ENCODE measurements around the gene MYO5B.
"Not testable (repeated sequence)": the region's sequence is repeated elsewhere in the genome, so short reads cannot be mapped to it uniquely, and the experiment has no call there.

Gene MYO5B

DNA sequence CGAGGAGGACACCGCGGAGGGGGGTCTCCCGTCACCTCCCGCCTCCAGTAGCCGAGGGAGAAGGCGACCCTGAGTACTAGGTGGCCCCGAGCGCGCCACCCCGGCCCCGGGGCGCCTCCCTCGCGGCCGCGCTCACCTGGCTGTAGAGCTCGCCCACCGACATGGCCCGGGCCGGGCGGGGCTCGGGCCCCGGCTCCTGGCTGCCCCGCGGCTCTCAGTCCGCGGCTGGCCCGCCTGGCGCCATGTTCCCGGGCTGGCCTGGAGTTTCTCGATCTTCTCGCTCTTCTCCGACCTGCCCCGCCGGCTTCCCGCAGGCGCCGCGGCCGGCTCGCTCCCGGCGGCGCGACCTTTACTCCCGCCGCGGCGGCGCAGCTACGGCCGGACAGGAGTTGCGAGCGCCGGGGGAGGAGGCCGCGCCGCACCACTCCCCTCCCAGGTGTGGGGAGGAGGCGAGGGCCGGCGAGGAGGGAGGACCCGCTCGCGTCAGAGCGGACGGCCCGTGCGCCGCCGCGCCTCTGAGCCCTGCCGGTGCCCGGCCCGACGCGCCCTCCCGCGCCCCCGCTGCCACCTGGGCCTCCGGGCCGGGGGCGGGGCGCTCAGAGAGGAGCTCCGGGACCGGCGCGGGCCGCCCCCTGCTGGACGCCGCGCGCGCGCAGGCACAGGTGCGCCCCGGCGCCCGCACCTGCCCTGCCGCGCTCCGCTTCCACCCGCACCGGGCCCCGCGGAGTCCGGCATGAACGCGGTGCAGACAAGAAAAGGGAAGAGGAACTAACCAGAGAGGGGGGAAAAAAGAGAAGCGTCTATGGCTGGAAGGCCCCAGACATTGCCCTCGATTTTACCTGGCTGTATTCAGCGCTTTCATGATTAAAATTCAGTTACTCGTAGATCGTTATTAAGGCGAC is at the start of gene MYO5B:
Gene MYO5B, minus strand, starts transcription at position 517 of the 902 bp plus-strand sequence. Its CDS starts 354 bp downstream, at position 163.
- DNase-seq (ENCODE audit: low read depth): peak; percentile 17

DNA sequence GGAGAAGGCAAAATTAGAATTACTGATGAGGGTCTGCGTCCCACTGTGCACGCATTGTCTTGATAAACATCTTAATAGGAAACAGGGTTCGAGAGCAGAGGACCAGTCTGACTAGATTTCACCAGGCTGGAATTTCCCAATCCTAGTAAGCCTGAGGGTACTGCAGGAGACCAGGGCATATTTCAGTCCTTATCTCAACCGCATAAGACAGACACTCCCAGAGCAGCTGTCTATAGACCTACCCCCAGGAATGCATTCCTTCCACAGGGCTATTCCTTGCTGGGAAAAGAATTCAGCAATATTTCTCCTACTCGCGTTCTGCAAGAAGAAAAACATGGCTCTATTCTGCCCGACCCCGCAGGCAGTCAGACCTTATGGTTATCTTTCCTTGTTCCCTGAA is 46.8 kb upstream of the MYO5B start:
- DNase-seq (ENCODE audit: low read depth): not testable (repeated sequence)

DNA sequence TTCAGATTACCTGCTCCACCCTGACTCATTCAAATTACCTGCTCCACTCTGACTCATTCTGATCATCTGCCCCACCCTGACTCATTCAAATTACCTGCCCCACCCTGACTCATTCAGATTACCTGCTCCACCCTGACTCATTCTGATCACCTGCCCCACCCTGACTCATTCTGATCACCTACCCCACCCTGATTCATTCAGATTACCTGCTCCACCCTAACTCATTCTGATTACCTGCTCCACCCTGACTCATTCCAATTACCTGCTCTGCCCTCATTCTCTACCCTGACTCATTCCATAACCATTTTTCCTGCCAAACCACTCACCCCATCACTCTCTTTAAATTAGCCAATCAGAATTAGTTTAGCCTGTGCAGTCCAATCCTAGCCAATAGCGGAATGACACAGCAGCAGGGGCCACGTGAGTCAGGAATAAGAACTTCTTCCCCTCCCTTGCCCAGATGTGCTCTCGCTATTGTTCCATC is 45.2 kb upstream of the MYO5B start:
- DNase-seq (ENCODE audit: low read depth): no peak

DNA sequence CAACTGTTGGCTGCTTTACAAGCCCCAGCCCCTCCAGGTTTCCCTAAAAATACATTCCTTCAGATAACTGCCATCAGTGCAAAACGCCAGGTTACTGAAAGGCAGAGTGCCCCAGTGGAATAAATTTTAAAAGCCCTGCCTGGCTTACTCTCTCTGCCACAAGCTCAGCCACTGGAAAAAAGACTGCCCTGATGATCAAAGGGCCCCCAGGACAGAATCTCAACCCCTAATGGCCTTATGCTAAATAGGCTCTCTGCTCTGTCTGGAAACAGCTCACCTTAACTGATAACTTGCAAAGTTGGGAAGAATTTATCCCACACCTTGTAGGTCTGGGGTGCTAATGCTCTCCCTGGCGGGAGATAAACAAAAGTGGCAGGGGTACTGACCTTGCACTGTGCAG is 37.5 kb upstream of the MYO5B start:
- DNase-seq (ENCODE audit: low read depth): no peak

DNA sequence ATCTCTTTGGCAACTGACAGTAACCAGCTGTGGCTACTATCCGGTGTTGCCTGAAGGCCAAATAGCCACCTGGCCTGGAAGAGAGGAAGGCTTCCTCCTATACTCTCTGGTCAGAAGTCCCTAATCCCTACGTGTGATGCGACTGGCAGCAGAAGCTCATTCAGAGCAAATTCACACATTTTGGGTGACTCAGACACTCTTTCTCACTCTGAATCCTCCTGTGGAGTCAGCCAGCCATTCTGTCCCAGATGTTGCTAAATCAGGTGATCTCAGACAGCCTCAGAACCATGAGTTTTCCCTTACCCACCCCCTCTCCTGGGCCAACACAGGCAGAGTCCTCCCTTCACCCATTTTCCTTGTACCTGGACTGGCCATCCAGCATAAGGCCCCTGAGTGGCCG is 36.7 kb upstream of the MYO5B start:
- no peak for DNase-seq (ENCODE audit: low read depth)

DNA sequence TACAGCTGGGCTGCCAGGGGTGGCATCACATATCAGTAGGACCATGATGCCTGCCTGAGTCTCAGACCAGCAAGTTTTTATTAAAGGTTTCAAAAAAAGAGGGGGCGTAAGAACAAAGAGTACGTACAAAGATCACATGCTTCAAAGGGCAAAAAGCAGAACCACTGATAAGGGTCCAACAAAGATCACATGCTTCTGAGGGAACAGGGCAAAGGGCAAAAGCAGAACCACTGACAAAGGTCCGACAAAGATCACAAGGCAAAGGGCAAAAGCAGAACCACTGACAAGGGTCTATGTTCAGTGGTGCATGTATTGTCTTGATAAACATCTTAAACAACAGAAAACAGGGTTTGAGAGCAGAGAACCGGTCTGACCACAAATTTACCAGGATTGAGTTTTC is 25.3 kb upstream of the MYO5B start:
- DNase-seq (ENCODE audit: low read depth): not testable (repeated sequence)

DNA sequence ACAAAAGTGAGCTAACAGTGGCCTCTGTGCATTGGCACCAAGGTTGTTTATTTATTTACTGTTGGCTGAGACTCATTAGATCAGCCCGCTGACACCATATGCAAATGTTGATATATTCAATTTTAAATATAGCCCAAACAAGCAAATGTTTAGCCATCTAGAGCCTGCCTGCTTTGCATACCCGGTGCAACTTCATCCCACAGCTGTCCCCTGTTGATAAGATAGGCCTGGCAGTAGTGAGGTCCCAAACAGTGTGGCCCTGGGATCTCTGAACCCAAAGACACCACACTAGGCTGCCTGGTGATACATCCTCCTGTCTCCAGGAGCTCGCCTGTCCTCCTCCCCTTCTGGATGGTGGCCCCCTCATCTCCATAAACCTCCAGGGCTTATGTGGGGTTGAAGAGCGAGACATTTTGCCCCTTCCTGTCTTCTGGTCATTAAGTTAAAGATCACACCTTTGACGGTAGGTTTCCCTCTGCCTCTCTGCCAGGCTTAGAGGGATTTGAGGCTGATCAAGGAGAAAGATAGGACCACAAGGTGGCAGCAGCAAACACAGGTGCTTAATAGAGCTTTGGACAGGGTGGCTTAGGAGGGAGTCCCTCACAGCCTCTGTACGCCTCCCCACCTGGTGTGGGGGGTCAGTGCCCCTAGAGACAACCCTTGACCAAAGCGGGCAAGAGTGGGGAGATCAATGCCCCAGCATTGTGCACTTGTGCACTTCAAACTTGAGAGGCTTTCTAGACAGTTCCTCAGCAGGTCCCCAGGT is 23.7 kb upstream of the MYO5B start:
- DNase-seq (ENCODE audit: low read depth): no peak

DNA sequence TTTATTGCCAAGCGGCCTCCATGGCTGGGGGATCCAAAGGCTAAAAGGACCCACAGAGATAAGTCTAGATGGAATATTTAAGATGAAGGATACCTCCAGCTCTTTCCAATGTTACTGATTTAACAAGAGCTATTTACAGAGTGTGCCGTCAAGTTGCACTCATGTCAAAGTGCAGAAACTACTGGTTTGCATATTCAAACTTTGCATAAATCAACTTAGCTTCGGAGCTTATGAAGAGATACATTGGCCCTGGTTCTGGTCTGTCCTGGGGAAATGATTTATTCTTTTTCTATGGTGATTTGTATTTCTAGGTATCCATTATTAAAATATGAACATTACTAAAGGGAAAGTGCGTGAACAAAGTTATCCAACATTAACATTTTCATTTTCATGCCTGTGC is 14.4 kb upstream of the MYO5B start:
- DNase-seq (ENCODE audit: low read depth): no peak

DNA sequence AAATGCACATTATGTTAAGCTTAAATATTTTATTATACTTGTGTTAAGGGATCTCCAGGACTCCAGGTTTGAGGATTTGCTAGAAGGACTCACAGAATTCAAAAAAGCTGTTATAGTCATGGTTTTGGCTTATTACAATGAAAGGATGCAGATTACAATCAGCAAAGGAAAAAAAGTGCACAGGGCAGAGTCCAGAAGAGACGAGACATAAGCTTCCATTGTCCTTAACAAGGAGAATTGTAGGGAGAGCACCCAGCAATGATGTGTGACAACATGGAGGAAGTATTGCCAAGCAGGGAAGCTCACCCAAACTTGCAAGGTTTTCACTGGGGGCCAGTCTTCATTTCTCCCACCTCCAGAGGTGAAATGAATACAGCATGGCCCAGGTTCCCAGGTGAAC is 12.8 kb upstream of the MYO5B start:
- DNase-seq (ENCODE audit: low read depth): no peak

DNA sequence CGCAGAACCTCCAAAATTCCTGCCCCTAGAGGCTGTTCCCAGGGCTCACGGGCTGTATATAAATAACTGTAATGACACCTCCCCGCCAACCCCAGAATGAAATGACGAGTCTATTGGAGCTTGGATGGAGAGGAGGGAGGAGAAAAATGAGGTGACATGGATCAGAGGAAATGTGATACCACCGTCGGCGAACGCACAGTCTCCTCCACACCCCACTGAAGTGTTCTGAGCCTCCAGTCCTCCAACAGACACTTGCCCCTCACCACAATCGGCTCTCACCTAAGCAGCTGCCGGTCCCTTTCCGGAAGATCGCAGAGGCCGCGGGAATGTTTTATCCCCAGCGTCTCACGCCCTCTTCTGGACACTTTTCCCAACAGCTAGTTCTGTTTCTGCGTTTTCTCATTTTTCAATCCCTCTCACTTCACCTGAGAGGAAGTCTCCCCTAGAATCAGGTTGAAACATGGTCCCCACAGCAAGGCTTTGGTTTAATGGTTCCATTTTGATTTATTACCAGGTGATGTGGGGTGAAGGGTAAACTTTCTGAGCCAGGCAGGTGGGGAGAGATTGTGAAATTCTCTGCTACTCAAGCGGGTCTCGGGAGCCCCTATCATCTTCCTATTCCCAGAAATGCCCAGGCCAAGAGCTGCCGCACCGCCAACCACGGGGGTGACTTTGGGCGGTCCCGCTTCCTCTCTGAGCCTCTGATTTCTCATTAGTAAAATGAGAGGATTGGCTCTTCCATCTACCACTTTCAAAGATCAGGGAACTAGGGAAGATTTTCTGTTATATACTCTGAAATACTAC is 9.1 kb upstream of the MYO5B start:
- no peak for DNase-seq (ENCODE audit: low read depth)

DNA sequence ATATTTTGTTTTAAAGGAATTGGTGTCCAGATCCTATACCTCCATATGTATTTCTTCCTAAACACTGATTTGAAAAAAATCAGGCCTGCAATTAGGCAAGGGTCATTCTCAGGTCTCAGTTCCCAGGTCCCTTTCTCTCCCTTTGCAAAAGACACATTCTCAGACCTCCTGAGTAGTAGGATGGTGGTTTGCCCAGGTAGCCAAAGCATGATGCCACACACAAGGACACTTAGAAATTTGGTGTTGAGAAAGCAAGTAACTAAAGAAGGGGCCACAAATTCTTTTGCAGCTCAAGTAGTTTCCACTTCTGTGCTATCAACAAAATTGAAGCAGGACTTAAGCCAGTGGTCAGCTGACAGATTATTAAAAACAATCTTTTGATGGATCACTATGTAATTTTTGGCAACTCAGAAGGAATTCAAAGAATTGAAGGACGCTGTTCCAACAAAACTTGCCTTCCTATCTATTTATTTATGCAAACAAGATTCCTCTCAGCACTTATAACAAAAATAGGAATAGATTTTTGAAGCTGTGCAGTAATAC is 6.6 kb upstream of the MYO5B start:
- no peak for DNase-seq (ENCODE audit: low read depth)

DNA sequence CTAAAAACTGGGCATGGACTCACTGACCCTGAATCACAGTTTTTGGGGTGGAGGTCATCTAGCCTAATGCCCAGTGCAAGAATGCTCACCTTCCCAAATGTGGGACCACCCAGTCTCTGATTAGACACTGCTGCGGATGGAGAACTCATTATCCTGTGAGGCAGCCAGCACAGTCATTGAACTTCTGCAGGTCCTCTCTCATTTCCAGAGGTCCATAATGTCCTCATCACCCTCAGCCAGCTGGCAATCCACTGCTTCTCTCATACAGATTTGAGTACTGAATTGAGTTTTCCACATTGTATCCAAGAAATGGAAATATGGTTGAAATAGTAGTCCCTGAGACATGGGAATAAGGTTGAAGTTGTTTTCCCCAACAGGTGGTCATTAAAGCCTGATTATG is 5.0 kb upstream of the MYO5B start:
- DNase-seq (ENCODE audit: low read depth): no peak

DNA sequence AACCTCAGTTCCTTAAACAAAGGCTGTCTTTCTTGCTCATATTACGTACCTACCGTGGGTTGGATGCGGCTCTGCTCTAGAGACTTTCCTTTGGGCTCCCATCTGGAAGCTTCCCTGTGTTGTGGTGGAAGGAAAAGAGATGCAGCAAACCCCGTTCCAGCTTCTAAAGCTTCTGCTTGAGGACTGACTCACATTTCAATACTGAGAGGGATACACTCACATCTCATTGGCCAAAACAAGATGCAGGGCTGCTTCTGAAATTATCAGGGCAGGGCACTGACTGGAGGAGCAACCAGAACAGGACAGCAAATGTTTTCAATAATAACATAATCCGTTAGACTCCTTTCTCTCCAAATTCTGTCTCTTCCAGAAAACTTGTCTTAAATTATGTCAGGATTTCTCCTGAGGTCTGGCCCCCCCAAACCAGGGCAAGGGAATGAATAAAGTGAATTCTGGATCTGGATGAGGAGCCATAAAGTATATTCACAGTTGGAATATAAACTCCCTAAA is 4.5 kb upstream of the MYO5B start:
- no peak for DNase-seq (ENCODE audit: low read depth)

DNA sequence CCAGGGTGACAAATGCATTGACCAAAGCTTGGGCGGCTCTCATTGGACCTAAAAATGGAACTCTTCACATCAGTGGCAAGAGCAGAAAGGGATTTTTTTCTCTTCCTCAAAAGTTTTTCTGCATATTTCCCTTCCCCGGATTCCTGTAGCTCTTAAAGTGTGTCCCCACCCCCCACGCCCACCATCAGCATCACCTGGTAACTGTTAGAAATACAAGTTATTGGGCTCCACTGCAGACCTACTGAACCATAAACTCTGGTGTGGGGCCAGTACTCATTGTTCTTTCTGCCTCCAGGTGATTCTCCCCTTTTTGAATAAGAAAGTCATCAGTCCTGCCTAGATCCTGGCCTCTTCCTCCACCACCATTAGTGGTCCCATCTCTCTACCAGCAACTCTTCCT is 1.3 kb upstream of the MYO5B start:
- DNase-seq (ENCODE audit: low read depth): no peak

DNA sequence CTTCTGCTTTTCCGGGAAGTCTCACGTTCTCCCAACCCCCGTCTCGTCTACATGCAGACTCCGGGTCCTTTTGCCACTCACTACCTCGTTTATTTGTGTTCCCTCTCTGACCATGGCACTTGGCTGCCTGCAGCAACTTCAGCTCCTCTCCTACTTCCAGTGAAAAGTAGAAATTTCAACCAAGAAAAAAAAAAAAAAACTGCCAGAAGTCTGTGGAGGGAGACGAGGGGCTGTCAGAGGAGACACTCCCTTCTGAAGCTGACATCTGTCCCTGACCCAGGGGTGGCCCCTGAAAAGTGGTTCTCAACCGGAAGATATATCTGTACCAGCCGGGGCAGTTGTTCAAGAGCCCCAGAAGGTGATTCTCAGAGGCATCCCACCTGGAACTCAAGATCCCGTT is 742 bp upstream of the MYO5B start:
- DNase-seq (ENCODE audit: low read depth): no peak

DNA sequence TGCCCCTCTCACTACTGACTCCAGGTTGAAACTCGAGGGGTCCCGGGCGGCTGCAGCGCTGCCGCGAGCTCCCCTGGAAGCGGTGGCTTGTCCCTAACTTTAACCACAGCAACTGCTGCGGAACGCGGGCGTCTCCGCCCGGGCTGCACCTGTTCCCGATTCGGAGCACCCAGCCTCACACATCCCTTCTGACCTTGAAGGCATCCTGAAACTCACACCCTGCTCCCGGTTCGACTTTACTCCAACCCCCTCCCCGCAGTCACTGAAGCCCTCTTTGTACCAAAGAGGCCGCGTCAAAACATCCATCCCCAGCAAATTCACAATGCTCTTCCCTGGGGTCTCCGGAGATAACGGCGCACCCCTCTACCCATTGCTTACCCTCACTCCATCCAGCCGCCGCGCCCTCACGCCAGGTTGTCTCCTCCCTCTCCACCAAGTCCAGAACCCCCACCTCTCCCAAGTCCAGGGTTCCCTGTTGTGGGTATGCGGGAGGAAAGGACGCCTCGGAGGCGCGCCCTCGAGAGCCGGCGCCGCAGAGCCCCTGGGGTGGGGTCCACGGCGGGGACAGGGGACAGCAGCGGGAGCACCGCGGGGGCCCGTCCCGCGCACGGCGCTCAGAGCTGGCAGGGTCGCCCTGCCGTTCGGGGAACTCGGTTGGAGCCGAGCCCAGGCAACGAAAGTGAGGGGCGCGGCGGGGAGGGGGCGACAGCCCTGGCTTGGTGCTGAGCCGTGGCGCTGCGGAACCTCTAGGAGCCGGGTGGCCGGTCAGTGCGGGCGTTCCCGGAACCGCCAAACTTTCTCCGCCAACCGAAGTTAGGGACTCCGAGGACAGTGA is 934 bp downstream of the MYO5B start:
- DNase-seq (ENCODE audit: low read depth): no peak

DNA sequence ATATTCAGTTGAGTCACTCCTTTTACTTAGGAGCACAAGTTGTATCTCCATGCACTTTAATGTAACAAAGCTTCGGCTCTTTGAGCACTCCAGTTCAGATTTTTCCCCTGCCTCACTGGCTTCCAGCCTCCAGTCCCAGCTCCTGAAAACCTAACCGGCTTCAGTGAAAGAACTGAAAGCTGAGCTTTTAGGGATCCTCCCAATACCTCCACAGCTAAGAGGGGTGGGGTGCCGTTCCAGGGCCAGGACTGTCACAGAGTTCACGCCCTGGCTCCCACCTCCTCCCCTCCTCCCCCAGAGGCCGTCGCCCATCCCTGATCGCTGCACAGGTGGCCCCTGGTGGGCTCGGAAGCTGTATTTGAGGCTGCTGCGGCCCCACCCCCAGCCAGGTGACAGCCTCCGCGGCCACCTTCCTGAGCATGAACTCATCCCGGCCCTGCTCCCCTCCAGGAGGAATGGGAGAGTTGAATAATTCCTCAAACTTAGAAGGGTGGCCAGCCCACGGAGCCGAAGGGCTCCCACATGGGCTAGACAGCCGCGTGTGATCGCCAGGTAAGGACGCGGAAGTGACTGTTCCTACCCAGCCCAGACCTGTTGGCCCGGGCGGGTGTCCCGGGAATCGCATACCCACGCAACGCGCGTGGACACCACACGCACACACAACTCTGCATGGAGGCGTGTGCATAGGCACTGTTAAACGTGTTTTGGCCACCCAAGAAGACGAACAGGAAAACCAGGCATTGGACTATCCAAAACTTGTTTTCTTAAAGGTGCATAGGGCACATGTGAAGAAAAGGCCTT is 1.8 kb downstream of the MYO5B start:
- DNase-seq (ENCODE audit: low read depth): no peak

DNA sequence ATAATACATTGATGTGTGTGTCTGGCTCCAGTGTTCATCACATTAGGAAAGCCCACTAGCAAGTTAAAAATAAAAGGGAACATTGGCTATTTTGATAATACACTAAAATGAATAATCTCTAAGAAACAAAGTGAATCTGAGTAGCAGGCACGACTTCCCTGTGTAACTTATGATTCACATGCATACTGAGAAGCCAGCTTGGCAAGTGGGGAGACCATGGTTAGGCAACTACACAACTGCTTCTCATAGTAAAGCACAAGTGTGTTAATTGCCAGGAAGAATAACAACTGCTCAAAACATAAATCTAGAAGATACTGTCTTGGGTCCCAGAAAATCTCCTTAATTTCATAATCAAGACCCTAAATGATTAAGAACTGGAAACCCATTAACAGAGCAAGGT is 4.0 kb downstream of the MYO5B start:
- no peak for DNase-seq (ENCODE audit: low read depth)

DNA sequence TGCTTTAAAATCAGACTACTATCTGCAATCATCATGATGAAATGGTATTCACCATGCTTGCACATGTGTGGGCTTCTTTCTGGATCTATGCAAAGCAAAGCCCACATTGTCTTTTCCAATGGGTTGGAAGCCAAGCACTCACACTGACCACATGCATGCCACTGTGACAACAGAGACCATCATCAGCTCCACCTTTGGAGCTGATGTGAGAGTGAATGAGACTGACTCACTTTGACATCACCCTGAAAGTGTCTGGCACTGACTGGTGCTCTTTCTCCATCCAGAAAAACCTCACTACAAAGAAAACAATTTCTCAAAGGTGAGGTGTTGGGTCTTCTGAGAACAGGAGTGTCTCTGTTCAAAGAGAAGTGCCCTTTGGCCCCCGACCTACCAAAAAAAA is 4.7 kb downstream of the MYO5B start:
- DNase-seq (ENCODE audit: low read depth): no peak

DNA sequence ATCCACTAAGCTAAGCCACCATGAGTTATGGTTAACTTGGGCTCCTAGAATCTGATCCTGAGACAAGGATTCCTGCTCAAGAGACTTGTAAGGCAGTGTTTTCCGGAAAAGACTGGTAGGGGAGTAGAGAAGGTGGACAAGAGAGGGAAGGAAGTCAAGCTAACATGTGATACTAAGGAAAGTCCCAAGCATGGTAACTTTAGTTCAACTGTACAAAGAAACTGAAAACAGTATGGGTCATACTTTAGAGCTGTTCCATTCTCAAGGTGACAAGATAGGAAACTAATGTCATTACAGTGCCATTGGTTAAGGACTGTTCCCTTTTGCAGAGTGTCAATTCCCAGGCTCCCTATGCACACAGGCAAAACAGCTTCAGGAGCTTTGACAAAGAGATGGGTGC is 5.8 kb downstream of the MYO5B start:
- DNase-seq (ENCODE audit: low read depth): no peak

Data from stimulated activated CD8-positive, alpha-beta memory T cell treated with anti-CD3 and anti-CD28 coated beads, Interleukin-15, amount 100 ng/mL, for 24 hours (primary cell).